HepG2 (cell line): Measurements from ENCODE around the gene PLSCR5. TPM values are rescaled to one million over a fixed set of nuclear protein-coding genes. Genes with fewer than 3 reads are reported as not detected.

ENCODE experiments used
- GLI4 ChIP-seq: sonication (generic); formaldehyde crosslinking; IDR thresholded peaks from 2 replicates; pipeline ENCODE4 v1.5.1; 2020; ENCODE audit warnings: missing genetic modification reagents, mild to moderate bottlenecking, moderate library complexity, borderline replicate concordance
- HIC2 ChIP-seq: sonication (generic); formaldehyde crosslinking; IDR thresholded peaks from 2 replicates; pipeline ENCODE4 v1.9.0; 2022; ENCODE audit warnings: low read depth, missing genetic modification reagents
- KDM5A ChIP-seq: fragments of 200-600 bp; sonication (generic); IDR thresholded peaks from 2 replicates; pipeline ENCODE4 v1.7.0; 2018; ENCODE audit warnings: antibody characterized with exemption, mild to moderate bottlenecking, low read length, borderline replicate concordance
- KMT2A ChIP-seq: sonication (generic); formaldehyde crosslinking; IDR thresholded peaks from 2 replicates; pipeline ENCODE4 v1.4.0; 2020; ENCODE audit warnings: missing genetic modification reagents
- SKIL ChIP-seq: sonication (generic); formaldehyde crosslinking; IDR thresholded peaks from 2 replicates; pipeline ENCODE4 v1.8.0; 2022; ENCODE audit warnings: missing genetic modification reagents, mild to moderate bottlenecking, moderate library complexity, borderline replicate concordance
- TSC22D2 ChIP-seq: sonication (generic); formaldehyde crosslinking; IDR thresholded peaks from 2 replicates; pipeline ENCODE4 v1.5.1; 2020; ENCODE audit warnings: missing genetic modification reagents, mild to moderate bottlenecking, borderline replicate concordance
- U2AF2 ChIP-seq: fragments of 200-400 bp; formaldehyde crosslinking; IDR thresholded peaks from 2 replicates; pipeline ENCODE4 v1.6.1; 2017; ENCODE audit warnings: low read depth, mild to moderate bottlenecking, low read length
- ZMAT5 ChIP-seq: sonication (generic); formaldehyde crosslinking; IDR thresholded peaks from 2 replicates; pipeline ENCODE4 v1.5.0; 2020; ENCODE audit warnings: mild to moderate bottlenecking, low read depth, missing genetic modification reagents, borderline replicate concordance
- ZNF710 ChIP-seq: sonication (generic); formaldehyde crosslinking; IDR thresholded peaks from 2 replicates; pipeline ENCODE4 v1.5.0; 2020; ENCODE audit warnings: mild to moderate bottlenecking, missing genetic modification reagents, borderline replicate concordance
- ZNF747 ChIP-seq: sonication (generic); formaldehyde crosslinking; IDR thresholded peaks from 2 replicates; pipeline ENCODE4 v1.8.1; 2023; ENCODE audit warnings: missing genetic modification reagents, mild to moderate bottlenecking, borderline replicate concordance
- ZNF780A ChIP-seq: sonication (generic); formaldehyde crosslinking; IDR thresholded peaks from 2 replicates; pipeline ENCODE4 v1.8.0; 2022; ENCODE audit warnings: mild to moderate bottlenecking, missing genetic modification reagents, moderate library complexity
- polyA plus RNA-seq, 8 experiments: library from polyadenylated mRNA; depleted of rRNA in 3 of 8; stranded (reverse) in 7 of 8; unstranded in 1 of 8; fragments of >200 nt; fragmentation: Illumina TruSeq in 4 of 8; extraction: Trizol in 4 of 8; gene quantifications; 2 replicates each; pipeline versions ENCODE4 v1.2.1 to v1.2.3, GENCODE V29; 2011 to 2016; ENCODE audit warnings: low read depth in 4 of 8, missing spikeins in 1 of 8, mixed read lengths in 1 of 8; ENCODE audit not compliant: insufficient read depth in 1 of 8
- total RNA-seq, 5 experiments: library from RNA; depleted of rRNA; stranded (reverse); fragments of >200 nt; fragmentation: Illumina TruSeq; extraction: Trizol; gene quantifications; 2 replicates each; pipeline ENCODE4 v1.2.3, GENCODE V29; 2016; ENCODE audit warnings: low read depth in 1 of 5
- TF ChIP-seq, protein P1 (sequence below): sonication (generic); formaldehyde crosslinking; IDR thresholded peaks from 2 replicates; pipeline ENCODE4 v1.5.0; 2020; ENCODE audit warnings: missing genetic modification reagents, mild to moderate bottlenecking, borderline replicate concordance
- TF ChIP-seq, protein P2 (sequence below): sonication (generic); formaldehyde crosslinking; IDR thresholded peaks from 2 replicates; pipeline ENCODE4 v1.4.0; 2020; ENCODE audit warnings: mild to moderate bottlenecking, low read depth, missing genetic modification reagents
- TF ChIP-seq, protein P3 (sequence below): sonication (generic); formaldehyde crosslinking; IDR thresholded peaks from 2 replicates; pipeline ENCODE4 v1.8.0; 2022; ENCODE audit warnings: mild to moderate bottlenecking, missing genetic modification reagents, borderline replicate concordance

The PLSCR5 gene
- total and polyA plus RNA-seq, 2 of the 13 experiments (the other 11 are each of a cell fraction or from before 2014, with no cell fraction given), result 0.50 TPM; not detected in 1

DNA sequence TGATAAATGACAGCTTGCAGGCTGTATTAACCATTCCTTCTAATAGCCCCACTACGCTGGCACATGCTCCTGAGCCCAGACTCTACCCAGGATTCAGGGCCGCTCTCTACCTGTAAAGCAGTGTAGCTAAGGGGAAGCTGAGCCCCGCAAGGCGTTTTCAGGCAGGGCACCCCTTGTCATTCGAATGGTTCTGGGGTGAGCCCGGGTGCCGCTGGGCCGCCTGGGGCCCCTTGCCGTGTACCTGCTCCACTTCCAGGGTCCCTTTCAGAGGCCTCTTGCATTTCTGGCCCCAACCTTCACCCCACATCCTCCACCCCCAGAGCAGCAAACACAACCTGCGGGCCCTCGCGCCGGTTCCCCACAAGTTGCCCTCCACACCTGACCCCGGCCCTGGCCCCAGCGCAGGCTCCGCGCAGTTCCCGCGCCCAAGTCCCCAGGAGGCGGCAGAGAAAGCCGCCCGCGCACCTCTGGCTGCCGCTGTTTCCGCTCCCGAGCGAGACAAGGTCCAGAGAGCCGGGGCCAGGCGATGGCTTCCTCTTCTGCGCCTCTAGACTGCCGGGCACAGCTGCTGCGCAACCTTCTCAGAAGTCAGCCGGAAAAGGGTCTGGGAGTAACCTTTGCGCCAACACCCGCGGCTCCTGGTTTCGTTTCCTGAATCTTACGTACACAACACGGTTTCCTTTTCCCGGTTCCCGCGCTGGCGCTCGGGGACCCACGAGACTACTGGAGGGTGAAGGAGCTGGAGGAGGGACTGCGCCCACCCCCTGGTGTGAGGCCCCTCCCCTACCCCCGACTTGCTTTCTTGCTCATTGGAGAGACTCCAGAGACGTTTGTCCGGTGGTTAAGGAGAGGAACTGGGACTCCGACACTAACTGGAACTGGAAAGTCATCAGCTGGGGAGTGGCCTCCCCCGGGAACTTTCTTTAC is 60.9 kb downstream of the PLSCR5 start, which contains the start of gene PLSCR1 (continued):
- TF ChIP-seq, protein P1, sequence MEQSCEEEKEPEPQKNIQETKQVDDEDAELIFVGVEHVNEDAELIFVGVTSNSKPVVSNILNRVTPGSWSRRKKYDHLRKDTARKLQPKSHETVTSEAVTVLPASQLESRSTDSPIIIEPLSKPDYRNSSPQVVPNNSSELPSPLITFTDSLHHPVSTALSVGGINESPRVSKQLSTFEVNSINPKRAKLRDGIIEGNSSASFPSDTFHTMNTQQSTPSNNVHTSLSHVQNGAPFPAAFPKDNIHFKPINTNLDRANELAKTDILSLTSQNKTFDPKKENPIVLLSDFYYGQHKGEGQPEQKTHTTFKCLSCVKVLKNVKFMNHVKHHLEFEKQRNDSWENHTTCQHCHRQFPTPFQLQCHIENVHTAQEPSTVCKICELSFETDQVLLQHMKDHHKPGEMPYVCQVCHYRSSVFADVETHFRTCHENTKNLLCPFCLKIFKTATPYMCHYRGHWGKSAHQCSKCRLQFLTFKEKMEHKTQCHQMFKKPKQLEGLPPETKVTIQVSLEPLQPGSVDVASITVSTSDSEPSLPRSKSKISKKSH (CRISPR knock-in tag), result no peak
- TF ChIP-seq ZNF780A (no peak), KMT2A (CRISPR knock-in tag) (peak; percentile 89), GLI4 (peak; percentile 60; the same call in 1 of the 2 replicates), HIC2 (CRISPR knock-in tag) (no peak), SKIL (no peak), ZNF710 (CRISPR knock-in tag) (peak; percentile 21; the same call in 1 of the 2 replicates), U2AF2 (no peak), ZNF747 (CRISPR knock-in tag) (no peak), ZMAT5 (CRISPR knock-in tag) (no peak), KDM5A (no peak), TSC22D2 (CRISPR knock-in tag) (no peak)
- TF ChIP-seq, protein P2, sequence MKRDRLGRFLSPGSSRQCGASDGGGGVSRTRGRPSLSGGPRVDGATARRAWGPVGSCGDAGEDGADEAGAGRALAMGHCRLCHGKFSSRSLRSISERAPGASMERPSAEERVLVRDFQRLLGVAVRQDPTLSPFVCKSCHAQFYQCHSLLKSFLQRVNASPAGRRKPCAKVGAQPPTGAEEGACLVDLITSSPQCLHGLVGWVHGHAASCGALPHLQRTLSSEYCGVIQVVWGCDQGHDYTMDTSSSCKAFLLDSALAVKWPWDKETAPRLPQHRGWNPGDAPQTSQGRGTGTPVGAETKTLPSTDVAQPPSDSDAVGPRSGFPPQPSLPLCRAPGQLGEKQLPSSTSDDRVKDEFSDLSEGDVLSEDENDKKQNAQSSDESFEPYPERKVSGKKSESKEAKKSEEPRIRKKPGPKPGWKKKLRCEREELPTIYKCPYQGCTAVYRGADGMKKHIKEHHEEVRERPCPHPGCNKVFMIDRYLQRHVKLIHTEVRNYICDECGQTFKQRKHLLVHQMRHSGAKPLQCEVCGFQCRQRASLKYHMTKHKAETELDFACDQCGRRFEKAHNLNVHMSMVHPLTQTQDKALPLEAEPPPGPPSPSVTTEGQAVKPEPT (CRISPR knock-in tag), result no peak
- TF ChIP-seq, protein P3, sequence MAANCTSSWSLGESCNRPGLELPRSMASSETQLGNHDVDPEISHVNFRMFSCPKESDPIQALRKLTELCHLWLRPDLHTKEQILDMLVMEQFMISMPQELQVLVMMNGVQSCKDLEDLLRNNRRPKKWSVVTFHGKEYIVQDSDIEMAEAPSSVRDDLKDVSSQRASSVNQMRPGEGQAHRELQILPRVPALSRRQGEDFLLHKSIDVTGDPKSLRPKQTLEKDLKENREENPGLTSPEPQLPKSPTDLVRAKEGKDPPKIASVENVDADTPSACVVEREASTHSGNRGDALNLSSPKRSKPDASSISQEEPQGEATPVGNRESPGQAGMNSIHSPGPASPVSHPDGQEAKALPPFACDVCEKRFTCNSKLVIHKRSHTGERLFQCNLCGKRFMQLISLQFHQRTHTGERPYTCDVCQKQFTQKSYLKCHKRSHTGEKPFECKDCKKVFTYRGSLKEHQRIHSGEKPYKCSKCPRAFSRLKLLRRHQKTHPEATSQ (CRISPR knock-in tag), result peak; percentile 27; the same call in 1 of the 2 replicates
